ENCODE data around the gene KSR1. TPM values are rescaled to one million over a fixed set of nuclear protein-coding genes. Genes with fewer than 3 reads are reported as not detected.

The KSR1 gene
- total and polyA plus RNA-seq, 9 of the 15 experiments (the other 6 are each of a cell fraction or from before 2014, with no cell fraction given), result 1.4 to 51.7 (median 18.4) TPM

GRCh38 chr17:27630607-27631410 lies 174.6 kb downstream of the KSR1 start, which contains the start of gene LGALS9:
Gene LGALS9 (plus strand): TSS chr17:27631188. CDS start chr17:27631266, 78 bp downstream.
- Histone ChIP-seq H3K79me2 (ENCODE audit: control insufficient read depth, insufficient read depth, low read length) (no peaks in the 10 kb centered on the region), H3K4me3 (no peak within 1 kb of the TSS), H3K27me3 (ENCODE audit: control insufficient read depth in 2 of 2, insufficient read depth in 2 of 2, low read length in 2 of 2) (no peaks in the 10 kb centered on the region), H3K9me3 (replicated peaks; ENCODE audit: control insufficient read depth, insufficient read depth, low read depth, low read length) (no peaks in the 10 kb centered on the region), H3K4me2 (ENCODE audit: insufficient read depth, low read length) (no peak within 1 kb of the TSS), H3K9me1 (ENCODE audit: control insufficient read depth, insufficient read depth, low read length) (no peaks in the 10 kb centered on the region), H2AFZ (ENCODE audit: low read depth, low read length) (no peak within 1 kb of the TSS), H3K4me1 (replicated peaks in 1 of 2; ENCODE audit: control insufficient read depth in 2 of 2, insufficient read depth in 2 of 2, low read length in 2 of 2) (peaks cover 32 to 35% of the 10 kb centered on the region in 2 experiments), H3K9ac (ENCODE audit: insufficient read depth in 1 of 2, low read depth in 2 of 2, low read length in 2 of 2) (peak within 1 kb of the TSS in 1 of 2 experiments; percentile 6; a peak in 1 of 4 replicates), H4K20me1 (replicated peaks; ENCODE audit: control insufficient read depth, insufficient read depth, low read length) (no peaks in the 10 kb centered on the region), H3K36me3 (ENCODE audit: control insufficient read depth, insufficient read depth, low read length) (peaks cover 11% of the 10 kb centered on the region; the same call in 2 of the 3 replicates), H3K27ac (ENCODE audit: extremely low read depth, low read depth, low read length) (peak within 1 kb of the TSS; percentile 28; the same call in 1 of the 3 replicates)
- in situ Hi-C loops (cut with MboI) (no loop called here), intact Hi-C loops (cut with micrococcal nuclease) (no loop called here)
- DNase-seq (ENCODE audit: extremely low read depth in 1 of 4, low spot score in 3 of 4) (no peak), FAIRE-seq (no peak), ATAC-seq (peak; percentile 10)
- WGBS (ENCODE audit: insufficient coverage, low coverage, missing lambda C conversion rate), result 53% methylated on average over 10 of the region's 10 CpGs
- ChIA-PET POLR2A (no interaction called here), CTCF (ENCODE audit: low intra/inter-chr PET ratio) (no interaction called here)
- BruUV-seq (replicated peaks), result no TSS peak
- TF ChIP-seq ZNF165 (CRISPR knock-in tag; IDR thresholded peaks at IDR 0.05; ENCODE audit: borderline replicate concordance) (no peak), SIN3A (IDR thresholded peaks at IDR 0.05; ENCODE audit: borderline replicate concordance in 2 of 2, control insufficient read depth in 1 of 2, low read depth in 2 of 2, low read length in 2 of 2) (no peak), ZSCAN29 (IDR thresholded peaks at IDR 0.05) (no peak), ZNF584 (CRISPR knock-in tag; IDR thresholded peaks at IDR 0.05; ENCODE audit: low read depth) (no peak), KDM4B (IDR thresholded peaks at IDR 0.05; ENCODE audit: borderline replicate concordance in 2 of 2, low read depth in 1 of 2) (no peak), TAF1 (IDR thresholded peaks at IDR 0.05; ENCODE audit: control insufficient read depth, extremely low read depth, insufficient read depth, low read length, severe bottlenecking) (no peak), NR2C2 (CRISPR knock-in tag; IDR thresholded peaks at IDR 0.05) (no peak), NR2C2 (tag; IDR thresholded peaks at IDR 0.05) (0 out of 2 replicates have a peak, but pooled peaks have one; percentile 22), FOXO4 (CRISPR knock-in tag; IDR thresholded peaks at IDR 0.05) (no peak), ETV1 (tag; conservative IDR thresholded peaks at IDR 0.05; ENCODE audit: low read depth) (no peak), ZNF143 (CRISPR knock-in tag; IDR thresholded peaks at IDR 0.05) (no peak), KDM2B (CRISPR knock-in tag; IDR thresholded peaks at IDR 0.05) (no peak), POLR2G (IDR thresholded peaks at IDR 0.05; ENCODE audit: low read depth, low read length) (no peak), ZC3H4 (CRISPR knock-in tag; IDR thresholded peaks at IDR 0.05; ENCODE audit: borderline replicate concordance) (no peak), MCM2 (IDR thresholded peaks at IDR 0.05; ENCODE audit: low read depth) (no peak), BACH1 (tag; IDR thresholded peaks at IDR 0.05) (no peak), RUNX1 (IDR thresholded peaks at IDR 0.05; ENCODE audit: low read depth) (no peak), RBM25 (IDR thresholded peaks at IDR 0.05; ENCODE audit: low read depth, low read length, severe bottlenecking) (peak; percentile 61), CBFA2T3 (IDR thresholded peaks at IDR 0.05) (no peak)
